ENCODE measurements around the gene MAP4K3. TPM values are rescaled to one million over a fixed set of nuclear protein-coding genes. Genes with fewer than 3 reads are reported as not detected.

MAP4K3 gene
- total and polyA plus RNA-seq, 10 of the 15 experiments (the other 5 are each of a cell fraction or from before 2014, with no cell fraction given) = 0.04 to 0.95 (median 0.21) TPM; not detected in 1

GRCh38 chr2:39381653-39382052 is 55.4 kb downstream of the MAP4K3 start:
- intact Hi-C loops (cut with micrococcal nuclease; ENCODE audit: unreplicated experiment) (no loop called here), in situ Hi-C loops (cut with MboI) (loop anchor here (10.0 kb wide), 1 partner anchor 343 kb away; no protein-coding TSS in a partner anchor)
- Histone ChIP-seq H3K4me3 (no peak overlapping the region), H3K4me1 (ENCODE audit: control insufficient read depth, insufficient read depth, low read length) (no peaks in the 10 kb centered on the region; the same call in 1 of the 2 replicates), H3K27ac (ENCODE audit: control insufficient read depth, insufficient read depth) (no peak overlapping the region), H3K27me3 (replicated peaks in 1 of 2; ENCODE audit: control insufficient read depth in 2 of 2, insufficient read depth in 2 of 2, low read length in 1 of 2) (no peaks in the 10 kb centered on the region), H2AFZ (ENCODE audit: control insufficient read depth, low read depth, low read length) (no peak overlapping the region), H4K20me1 (ENCODE audit: control insufficient read depth, insufficient read depth) (no peaks in the 10 kb centered on the region), H3K36me3 (ENCODE audit: control insufficient read depth in 2 of 2, insufficient read depth in 2 of 2, low read length in 1 of 2) (no peaks in the 10 kb centered on the region), H3K9me3 (replicated peaks; ENCODE audit: control insufficient read depth, insufficient read depth, low read length) (no peaks in the 10 kb centered on the region; the same call in 2 of the 3 replicates), H3K79me2 (ENCODE audit: control insufficient read depth, insufficient read depth, low read length) (no peaks in the 10 kb centered on the region), H3K9ac (ENCODE audit: control insufficient read depth, insufficient read depth, low read length) (no peak overlapping the region), H3K4me2 (ENCODE audit: control insufficient read depth, insufficient read depth) (no peak overlapping the region)
- ATAC-seq (no peak), FAIRE-seq (no peak), DNase-seq (ENCODE audit: low read depth, low spot score) (no peak)
- ChIA-PET RAD21 (ENCODE audit: unreplicated experiment) (interaction anchor here (0.7 to 6.6 kb wide), 2 partner anchors 13 to 348 kb away, joined by 3 to 71 read pairs; no protein-coding TSS in a partner anchor), CTCF (interaction anchor here (1.6 to 6.8 kb wide), 3 partner anchors 13 to 349 kb away, joined by 3 to 145 read pairs (median 11); no protein-coding TSS in a partner anchor), POLR2A (interaction anchor here (0.6 kb wide), 1 partner anchor 23 kb away, joined by 3 read pairs; no protein-coding TSS in a partner anchor), SMC1A (ENCODE audit: uncharacterized antibody, unreplicated experiment) (interaction anchor here (1.1 to 5.9 kb wide), 2 partner anchors 348 to 349 kb away, joined by 3 to 63 read pairs; no protein-coding TSS in a partner anchor)
- TF ChIP-seq LARP7 (IDR thresholded peaks at IDR 0.05) (no peak), BACH1 (IDR thresholded peaks at IDR 0.05; ENCODE audit: borderline replicate concordance) (no peak), JUND (IDR thresholded peaks at IDR 0.05; ENCODE audit: low read depth, low read length) (no peak), REST (IDR thresholded peaks at IDR 0.05; ENCODE audit: low read depth, low read length) (no peak), ZNF592 (IDR thresholded peaks at IDR 0.05) (no peak), SMAD5 (IDR thresholded peaks at IDR 0.05; ENCODE audit: low read depth) (no peak), MYB (IDR thresholded peaks at IDR 0.05; ENCODE audit: borderline replicate concordance, low read depth, low read length) (no peak), WRNIP1 (IDR thresholded peaks at IDR 0.05; ENCODE audit: borderline replicate concordance, low read depth, low read length) (no peak)
- 82% methylated on average over 5 of the region's 5 CpGs for WGBS (ENCODE audit: insufficient coverage, insufficient replicate concordance, low lambda C conversion rate, missing lambda C conversion rate)
- BruUV-seq (replicated peaks) = no TSS peak
